Activated CD8-positive, alpha-beta memory T cell treated with anti-CD3 and anti-CD28 coated beads, Interleukin-2, amount 50 U/mL, for 48 hours (primary cell): ENCODE data around the gene GAB2.
A peak's percentile ranks its signal among the peaks of the same experiment; 100 is the strongest.
"Not testable (repeated sequence)": the region's sequence is repeated elsewhere in the genome, so short reads cannot be mapped to it uniquely, and the experiment has no call there.

ENCODE experiments used
- DNase-seq: peaks from one replicate; pipeline ENCODE4 v3.0.0-alpha.2; 2020

Gene GAB2

GRCh38 chr11:78417175-78417887, at the start of gene GAB2:
Gene GAB2 (minus strand): TSS chr11:78417820. CDS start chr11:78417720, 100 bp downstream.
- no peak for DNase-seq

- DNase-seq = no peak
Measured at GRCh38 chr11:78467370-78467769, 49.8 kb upstream of the GAB2 start.

GRCh38 chr11:78465169-78465942, 47.7 kb upstream of the GAB2 start:
- peak; percentile 58 for DNase-seq

GRCh38 chr11:78464787-78465168, 47.2 kb upstream of the GAB2 start:
- not testable (repeated sequence) for DNase-seq

GRCh38 chr11:78460471-78460870, 42.9 kb upstream of the GAB2 start:
- no peak for DNase-seq

- DNase-seq = no peak
Measured at GRCh38 chr11:78459738-78460137, 42.1 kb upstream of the GAB2 start.

- DNase-seq = no peak
Measured at GRCh38 chr11:78457448-78457847, 39.8 kb upstream of the GAB2 start.

GRCh38 chr11:78453140-78453935, 35.7 kb upstream of the GAB2 start:
- DNase-seq = no peak

GRCh38 chr11:78451371-78452150, 33.9 kb upstream of the GAB2 start:
- no peak for DNase-seq

GRCh38 chr11:78450866-78451265, 33.2 kb upstream of the GAB2 start:
- no peak for DNase-seq

GRCh38 chr11:78449866-78450265, 32.2 kb upstream of the GAB2 start:
- DNase-seq = no peak

- no peak for DNase-seq
Measured at GRCh38 chr11:78446210-78446609, 28.6 kb upstream of the GAB2 start.

- no peak for DNase-seq
Measured at GRCh38 chr11:78444726-78445125, 27.1 kb upstream of the GAB2 start.

GRCh38 chr11:78441956-78442355, 24.3 kb upstream of the GAB2 start:
- no peak for DNase-seq

GRCh38 chr11:78438298-78438975, 20.8 kb upstream of the GAB2 start:
- DNase-seq = no peak

GRCh38 chr11:78432956-78433355, 15.3 kb upstream of the GAB2 start:
- no peak for DNase-seq

GRCh38 chr11:78432058-78432515, 14.5 kb upstream of the GAB2 start:
- no peak for DNase-seq

GRCh38 chr11:78429660-78430059, 12.0 kb upstream of the GAB2 start:
- no peak for DNase-seq

- DNase-seq = no peak
Measured at GRCh38 chr11:78429209-78429608, 11.6 kb upstream of the GAB2 start.

GRCh38 chr11:78428773-78429172, 11.2 kb upstream of the GAB2 start:
- DNase-seq = no peak

GRCh38 chr11:78428266-78428636, 10.6 kb upstream of the GAB2 start:
- no peak for DNase-seq

- DNase-seq = no peak
Measured at GRCh38 chr11:78427615-78428265, 10.1 kb upstream of the GAB2 start.
